IPS-20b (cell line): ENCODE results near the gene PAFAH2.

Source experiments
- H3K27ac ChIP-seq: one replicate; pipeline ENCODE4 v1.5.1; 2013; ENCODE audit warnings: low read length
- H3K27me3 ChIP-seq: 2 replicates; pipeline ENCODE4 v1.6.1; 2013; ENCODE audit warnings: mild to moderate bottlenecking, low read length, inconsistent platforms; ENCODE audit not compliant: insufficient read depth
- H3K36me3 ChIP-seq: 2 replicates; pipeline ENCODE4 v1.6.1; 2013; ENCODE audit warnings: low read depth, mild to moderate bottlenecking, inconsistent platforms, low read length, moderate library complexity; ENCODE audit not compliant: insufficient read depth
- H3K4me1 ChIP-seq: 2 replicates; pipeline ENCODE4 v1.6.1; 2013; ENCODE audit warnings: mild to moderate bottlenecking, control low read depth, inconsistent platforms, low read length, moderate library complexity; ENCODE audit not compliant: insufficient read depth
- H3K4me3 ChIP-seq: 2 replicates; pipeline ENCODE4 v1.5.1; 2013; ENCODE audit warnings: mild to moderate bottlenecking, low read length, inconsistent platforms
- H3K9ac ChIP-seq: 2 replicates; pipeline ENCODE4 v1.6.1; 2013; ENCODE audit warnings: low read depth, mild to moderate bottlenecking, inconsistent platforms, low read length, moderate library complexity
- H3K9me3 ChIP-seq: 2 replicates; pipeline ENCODE4 v1.6.1; 2013; ENCODE audit warnings: mild to moderate bottlenecking, low read depth, low read length, inconsistent platforms; ENCODE audit not compliant: insufficient read depth

PAFAH2 gene

DNA sequence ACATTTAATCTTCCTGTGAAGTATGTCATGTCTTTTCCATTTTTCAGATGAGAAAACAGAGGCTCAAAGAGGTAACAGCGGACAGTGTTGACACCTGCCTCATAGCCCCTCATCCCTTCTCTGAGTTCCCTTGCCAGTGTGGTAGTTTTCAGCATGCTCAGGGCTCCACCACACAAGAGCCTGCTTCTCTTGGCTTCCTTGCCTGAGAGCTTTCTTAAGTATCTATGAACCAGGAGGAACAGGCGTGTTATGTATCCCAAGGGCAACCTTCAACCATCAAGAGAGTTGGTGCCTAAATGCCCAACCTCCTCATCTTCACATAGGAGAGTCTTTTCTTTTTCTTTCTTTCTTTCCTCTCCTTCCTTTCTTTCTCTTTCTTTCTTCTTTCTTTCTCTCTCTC, 5.9 kb upstream of the PAFAH2 start:
- Histone ChIP-seq H3K9me3 (no peaks in the 10 kb centered on the region), H3K27ac (no peak overlapping the region), H3K4me3 (no peak overlapping the region), H3K27me3 (no peaks in the 10 kb centered on the region), H3K9ac (no peak overlapping the region), H3K36me3 (no peaks in the 10 kb centered on the region), H3K4me1 (peaks cover 2% of the 10 kb centered on the region; the same call in 1 of the 2 replicates)

DNA sequence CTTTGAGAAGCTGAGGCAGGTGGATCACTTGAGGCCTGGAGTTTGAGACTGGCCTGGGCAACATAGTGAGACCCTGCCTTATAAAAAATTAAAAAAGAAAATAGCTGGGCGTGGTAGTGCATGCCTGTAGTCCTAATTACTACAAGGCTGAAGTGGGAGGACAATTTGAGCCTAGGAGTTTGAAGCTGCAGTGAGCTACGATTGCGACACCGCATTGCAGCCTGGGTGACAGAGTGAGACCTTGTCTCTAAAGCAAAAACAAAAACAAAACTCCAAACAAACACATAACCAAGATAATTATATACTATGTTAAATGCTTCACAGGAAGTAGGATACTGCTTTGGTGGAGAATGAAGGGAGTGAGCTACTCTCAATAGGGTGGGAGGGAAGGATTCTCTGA, 5.4 kb upstream of the PAFAH2 start:
- Histone ChIP-seq H3K4me1 (peaks cover 6% of the 10 kb centered on the region; the same call in 1 of the 2 replicates), H3K9ac (no peak overlapping the region), H3K36me3 (no peaks in the 10 kb centered on the region), H3K27me3 (no peaks in the 10 kb centered on the region), H3K4me3 (no peak overlapping the region), H3K27ac (no peak overlapping the region), H3K9me3 (no peaks in the 10 kb centered on the region)

DNA sequence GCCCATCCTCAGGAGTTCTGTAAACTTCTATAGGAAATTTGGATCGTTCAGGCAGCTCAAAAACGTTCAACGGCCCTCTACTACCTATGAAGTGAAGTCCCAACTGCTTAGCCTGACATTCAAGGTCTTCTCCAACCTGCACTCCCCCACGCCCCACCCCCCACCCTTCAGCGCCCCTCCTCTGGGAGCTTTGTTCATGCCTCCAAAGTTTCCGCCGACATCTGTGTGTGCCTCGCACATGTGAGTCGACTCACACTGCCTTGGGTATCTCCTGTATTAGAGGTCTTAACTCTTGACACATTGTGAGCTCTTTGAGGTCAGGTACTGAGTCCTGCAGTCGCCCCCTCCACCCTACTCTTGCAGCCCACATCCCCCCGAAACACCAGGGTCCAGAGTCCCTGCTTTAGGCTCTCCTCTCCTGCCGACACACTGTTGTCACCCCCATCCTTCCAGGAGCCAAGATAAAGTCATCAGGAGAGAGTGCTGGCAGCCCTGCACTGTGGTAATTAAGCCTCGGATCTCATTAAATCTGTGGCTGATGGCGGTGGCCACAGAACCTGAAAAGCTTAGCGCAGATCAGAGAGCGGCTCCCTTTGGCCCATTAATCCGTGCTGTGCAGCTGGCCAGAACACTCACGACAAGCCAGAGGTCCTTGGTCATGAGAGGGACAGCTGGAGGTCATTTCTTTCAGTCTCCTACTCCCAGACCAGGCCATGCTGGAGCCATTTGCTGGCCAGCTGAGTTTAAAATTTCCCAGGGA, 1.4 kb upstream of the PAFAH2 start:
- no peak overlapping the region for H3K9ac ChIP-seq
- no peaks in the 10 kb centered on the region for H3K36me3 ChIP-seq

DNA sequence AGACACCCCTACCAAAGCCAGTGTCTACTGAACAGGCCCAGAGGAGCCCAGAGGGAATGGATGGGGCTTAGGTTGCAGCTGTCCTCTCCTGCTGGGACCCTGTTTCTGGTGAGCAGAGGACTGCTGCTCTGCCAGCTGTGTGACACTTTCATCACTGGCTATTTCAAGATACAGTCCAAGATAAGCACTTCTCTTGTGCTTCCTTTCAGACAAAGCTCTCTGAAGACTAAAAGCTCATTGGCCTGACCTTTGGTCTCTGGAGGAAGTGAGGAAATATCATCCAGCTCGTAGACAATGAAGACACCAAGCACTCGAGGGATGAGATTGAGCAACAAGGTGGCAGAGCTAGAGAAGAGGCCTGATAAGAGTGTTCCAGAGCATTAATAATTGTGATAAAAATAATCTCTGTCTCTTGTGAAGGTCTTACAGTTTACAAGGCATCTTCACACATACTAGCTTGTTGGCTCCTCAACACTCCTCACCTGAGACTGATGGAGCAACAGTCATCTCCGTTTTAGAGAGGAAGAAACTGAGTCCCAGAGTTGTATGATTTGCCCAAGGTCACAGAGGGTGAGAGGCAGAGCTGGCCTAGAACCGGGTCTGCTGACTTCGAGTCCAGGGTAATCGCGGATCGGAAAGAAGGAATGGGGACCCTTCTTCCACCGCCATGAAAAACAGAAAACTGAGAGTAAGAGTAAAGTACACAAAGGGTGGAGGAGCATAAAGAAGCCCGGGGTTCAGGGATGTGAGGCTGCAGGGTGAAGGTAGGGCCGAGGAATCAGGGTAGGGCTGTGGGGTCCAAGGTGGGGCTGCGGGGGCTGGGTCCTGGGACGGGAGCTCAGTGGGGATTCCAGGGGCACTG, 666 bp downstream of the PAFAH2 start:
- peak overlapping the region; percentile 27 for H3K27ac ChIP-seq

More for the DNA sequence above, 1.4 kb upstream of the PAFAH2 start:
- H3K4me1 ChIP-seq: peaks cover 12% of the 10 kb centered on the region; the same call in 1 of the 2 replicates
- H3K9me3 ChIP-seq: no peaks in the 10 kb centered on the region
- no peaks in the 10 kb centered on the region for H3K27me3 ChIP-seq
- H3K27ac ChIP-seq: no peak overlapping the region
- H3K4me3 ChIP-seq: no peak overlapping the region

DNA sequence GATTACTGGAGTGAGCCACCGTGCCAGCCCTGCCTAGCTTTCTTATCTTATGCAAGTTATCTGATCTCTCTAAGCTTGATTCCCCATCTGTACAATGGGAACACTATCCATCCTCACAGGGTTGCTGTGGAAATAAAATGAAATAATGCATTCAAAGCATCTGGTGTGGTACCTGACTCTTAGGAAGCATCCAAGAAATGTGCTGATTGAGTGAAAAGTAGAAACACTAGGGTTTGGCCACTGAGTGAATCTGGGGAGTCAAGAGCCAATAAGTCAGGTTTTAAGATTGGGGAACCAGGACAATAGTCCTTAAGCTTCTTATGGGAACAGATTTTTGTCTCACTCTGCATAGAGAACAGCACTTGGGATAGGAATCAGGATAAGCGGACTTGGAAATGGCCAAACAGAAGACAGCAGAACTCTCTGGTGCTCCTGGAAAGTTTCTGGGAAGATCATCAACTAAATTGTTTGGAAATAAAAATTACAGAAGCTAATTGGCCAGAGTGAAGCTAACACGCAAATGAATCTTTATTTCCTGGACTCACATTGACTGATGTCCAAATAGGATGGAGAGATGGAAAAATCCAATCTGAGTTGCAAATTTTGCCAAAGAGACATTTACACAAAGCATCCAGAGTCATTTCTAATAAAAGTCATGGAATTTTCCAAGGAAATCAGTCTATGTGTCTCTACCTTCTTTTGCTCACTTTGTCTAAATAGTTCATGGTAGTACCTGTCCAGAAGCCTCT, 3.3 kb downstream of the PAFAH2 start:
- peaks cover 17% of the 10 kb centered on the region; the same call in 1 of the 2 replicates for H3K4me1 ChIP-seq
- no peaks in the 10 kb centered on the region for H3K27me3 ChIP-seq
- no peak overlapping the region for H3K4me3 ChIP-seq
- no peaks in the 10 kb centered on the region for H3K36me3 ChIP-seq
- H3K9ac ChIP-seq: no peak overlapping the region
- H3K9me3 ChIP-seq: no peaks in the 10 kb centered on the region
- H3K27ac ChIP-seq: no peak overlapping the region

More for the DNA sequence above, 666 bp downstream of the PAFAH2 start:
- Histone ChIP-seq H3K9ac (peak overlapping the region; percentile 83), H3K4me3 (peak overlapping the region; percentile 82), H3K36me3 (no peaks in the 10 kb centered on the region), H3K4me1 (peaks cover 17% of the 10 kb centered on the region; the same call in 1 of the 2 replicates), H3K9me3 (no peaks in the 10 kb centered on the region), H3K27me3 (no peaks in the 10 kb centered on the region)

DNA sequence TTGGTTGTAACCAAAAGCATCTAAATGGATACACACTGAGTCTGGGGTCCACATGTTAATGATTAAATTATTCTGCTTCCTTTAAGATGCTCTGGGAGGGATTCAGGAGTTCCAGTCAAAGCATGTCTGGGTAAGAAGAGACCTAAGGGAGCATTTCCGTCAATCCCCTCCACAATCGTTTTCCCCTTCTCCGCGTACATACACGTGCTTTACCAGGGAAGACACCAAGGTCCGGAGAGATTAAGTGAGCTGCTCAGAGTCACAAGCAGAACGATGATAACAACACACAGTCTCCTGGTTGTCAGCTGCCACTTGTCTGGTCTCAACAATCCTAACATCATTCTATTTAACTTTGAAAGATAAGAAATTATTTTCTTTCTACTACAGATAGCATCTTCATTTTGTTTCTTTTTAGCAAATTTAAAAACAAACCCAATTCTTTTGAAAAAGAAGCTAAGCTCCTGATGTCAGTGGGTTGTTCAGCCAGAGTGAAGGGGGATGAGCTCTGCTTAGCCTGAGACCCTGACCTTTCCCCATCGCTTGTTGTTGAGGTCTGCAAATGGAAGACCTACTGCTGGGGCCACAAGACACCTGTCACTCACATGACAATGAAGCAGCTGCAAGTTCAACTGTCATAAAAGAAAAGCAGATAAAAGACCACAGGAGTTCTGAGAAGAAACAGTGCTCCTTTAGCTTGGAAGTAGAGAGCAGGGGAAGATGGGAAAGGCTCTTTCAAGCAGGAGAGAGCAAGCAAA, 4.5 kb downstream of the PAFAH2 start:
- H3K27ac ChIP-seq: no peak overlapping the region
- peaks cover 11% of the 10 kb centered on the region; the same call in 1 of the 2 replicates for H3K4me1 ChIP-seq
- H3K36me3 ChIP-seq: peaks cover 4% of the 10 kb centered on the region; the same call in 1 of the 2 replicates
- no peak overlapping the region for H3K9ac ChIP-seq
- no peaks in the 10 kb centered on the region for H3K9me3 ChIP-seq
- peak overlapping the region; percentile 0; the same call in 1 of the 2 replicates for H3K4me3 ChIP-seq
- no peaks in the 10 kb centered on the region for H3K27me3 ChIP-seq

DNA sequence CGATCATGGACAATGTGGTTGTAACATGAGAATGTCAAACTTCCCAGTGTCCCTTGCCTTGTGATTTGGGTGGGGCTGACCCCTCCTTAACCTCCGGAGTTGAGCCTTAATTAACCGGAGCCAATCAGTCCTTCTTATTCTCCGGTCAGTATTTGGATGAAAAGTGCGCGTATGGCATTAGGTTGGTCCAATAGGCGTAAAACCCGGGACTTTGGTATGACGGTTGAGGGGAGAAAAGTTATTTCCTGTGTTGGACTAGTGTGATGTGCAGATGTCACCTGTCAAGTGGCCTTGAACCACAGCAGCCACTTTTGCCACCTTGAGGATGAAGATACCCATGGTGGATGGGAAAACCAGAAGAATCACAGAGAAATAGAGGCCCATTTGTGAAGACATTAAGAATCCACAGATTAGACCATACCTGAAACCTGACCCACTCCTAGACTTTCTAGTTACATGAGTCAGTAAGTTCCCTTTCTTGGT, 5.1 kb downstream of the PAFAH2 start:
- H3K27ac ChIP-seq: no peak overlapping the region
- H3K27me3 ChIP-seq: no peaks in the 10 kb centered on the region
- no peak overlapping the region for H3K4me3 ChIP-seq
- peaks cover 4% of the 10 kb centered on the region; the same call in 1 of the 2 replicates for H3K36me3 ChIP-seq
- H3K9me3 ChIP-seq: no peaks in the 10 kb centered on the region
- H3K9ac ChIP-seq: no peak overlapping the region
- peaks cover 11% of the 10 kb centered on the region; the same call in 1 of the 2 replicates for H3K4me1 ChIP-seq

DNA sequence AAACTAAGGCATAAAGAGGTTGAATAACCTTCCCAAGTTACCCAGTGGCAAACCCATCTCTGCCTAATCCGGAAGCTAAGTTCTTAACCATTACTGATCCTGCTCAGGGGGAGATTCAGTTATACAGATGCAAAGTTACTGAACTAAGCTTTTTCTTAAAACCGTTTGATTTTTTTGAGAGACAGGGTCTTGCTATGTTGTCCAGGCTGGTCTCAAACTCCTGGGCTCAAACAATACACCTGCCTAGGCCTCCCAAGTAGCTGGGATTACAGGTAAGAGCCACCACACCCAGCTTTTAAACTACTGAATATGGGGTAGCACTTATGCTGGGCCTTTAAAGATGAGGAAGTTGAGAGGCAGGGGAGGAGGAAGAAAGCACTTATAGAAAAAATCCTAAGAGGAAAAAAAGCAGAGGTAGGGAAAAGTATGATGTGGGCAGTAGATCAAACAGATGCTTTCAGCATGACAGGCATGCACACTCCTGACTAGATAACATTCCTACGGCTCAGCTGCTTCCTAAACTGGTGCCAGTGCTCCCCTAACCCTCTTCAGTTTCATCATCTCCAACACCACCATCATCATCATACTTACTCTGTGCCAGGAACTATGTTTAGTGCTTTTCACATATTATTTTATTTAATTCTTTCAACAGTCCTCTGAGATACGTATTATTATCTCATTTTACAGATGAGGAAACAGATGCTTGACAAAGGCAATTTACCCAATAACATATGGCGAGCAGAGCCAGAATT, 5.8 kb downstream of the PAFAH2 start:
- no peak overlapping the region for H3K4me3 ChIP-seq
- no peaks in the 10 kb centered on the region for H3K27me3 ChIP-seq
- peaks cover 4% of the 10 kb centered on the region; the same call in 1 of the 2 replicates for H3K36me3 ChIP-seq
- H3K4me1 ChIP-seq: peaks cover 9% of the 10 kb centered on the region; the same call in 1 of the 2 replicates
- H3K9ac ChIP-seq: no peak overlapping the region
- H3K27ac ChIP-seq: no peak overlapping the region
- H3K9me3 ChIP-seq: no peaks in the 10 kb centered on the region

DNA sequence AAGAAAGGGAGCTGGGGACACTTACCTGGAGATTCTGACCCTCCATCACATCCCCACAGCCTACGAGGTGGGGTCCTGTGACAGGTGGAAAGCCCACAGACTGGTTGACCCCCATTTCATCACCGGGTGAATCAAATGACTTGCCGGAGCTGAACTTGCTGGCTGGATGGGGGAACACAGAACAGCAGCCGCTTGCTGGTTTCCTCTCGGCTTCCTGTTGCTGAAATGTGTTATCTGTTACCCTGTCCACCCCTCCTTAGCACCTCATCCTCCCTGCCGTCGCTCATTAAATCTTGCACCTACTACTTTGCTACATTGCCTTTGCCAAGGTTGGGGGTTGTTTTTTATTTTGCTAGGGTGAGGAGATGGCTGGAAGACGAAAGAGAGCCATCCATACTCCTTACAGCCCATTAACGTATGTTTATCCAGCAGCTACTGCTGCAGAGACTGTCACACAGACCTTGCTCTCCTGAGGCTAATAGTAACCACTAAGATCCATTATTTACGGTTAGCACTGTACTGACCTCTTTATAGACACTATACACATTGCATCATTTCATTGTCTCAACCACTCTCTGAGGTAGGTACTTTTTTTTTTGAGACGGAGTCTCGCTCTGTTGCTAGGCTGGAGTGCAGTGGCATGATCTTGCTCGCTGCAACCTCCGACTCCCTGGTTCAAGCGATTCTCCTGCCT, 7.0 kb downstream of the PAFAH2 start:
- Histone ChIP-seq H3K9ac (no peak overlapping the region), H3K9me3 (no peaks in the 10 kb centered on the region), H3K4me1 (peaks cover 7% of the 10 kb centered on the region; the same call in 1 of the 2 replicates), H3K27me3 (no peaks in the 10 kb centered on the region), H3K27ac (no peak overlapping the region), H3K36me3 (peaks cover 8% of the 10 kb centered on the region; the same call in 1 of the 2 replicates), H3K4me3 (no peak overlapping the region)

DNA sequence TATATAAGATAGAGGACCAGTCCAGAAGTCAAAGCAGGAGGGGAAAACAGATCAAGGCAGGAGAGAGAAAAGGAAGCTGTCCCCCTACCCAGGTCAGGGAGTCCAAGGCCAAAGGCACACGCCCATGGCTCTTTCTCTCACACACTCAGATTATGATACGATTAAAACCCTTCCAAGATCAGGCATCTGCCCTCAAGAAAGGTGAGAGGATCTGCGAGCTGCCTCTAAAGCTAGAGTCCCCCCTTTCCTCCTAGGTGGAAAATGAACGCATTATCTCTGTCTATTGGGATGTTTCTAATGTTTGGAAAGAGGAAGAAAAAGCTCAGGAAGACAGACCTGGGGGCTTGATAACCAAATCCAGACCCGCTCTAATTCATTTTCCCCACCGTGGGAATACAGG, 7.6 kb downstream of the PAFAH2 start:
- H3K4me1 ChIP-seq: peaks cover 7% of the 10 kb centered on the region; the same call in 1 of the 2 replicates

More for the DNA sequence above, 7.6 kb downstream of the PAFAH2 start:
- Histone ChIP-seq H3K36me3 (peaks cover 14% of the 10 kb centered on the region; the same call in 1 of the 2 replicates), H3K27me3 (no peaks in the 10 kb centered on the region), H3K27ac (no peak overlapping the region), H3K4me3 (no peak overlapping the region), H3K9ac (no peak overlapping the region), H3K9me3 (no peaks in the 10 kb centered on the region)
